ENCODE measurements around the gene TRIM39. TPM values are rescaled to one million over a fixed set of nuclear protein-coding genes. Genes with fewer than 3 reads are reported as not detected.

The TRIM39 gene
- total and polyA plus RNA-seq, 2 of the 13 experiments (the other 11 are each of a cell fraction or from before 2014, with no cell fraction given): 7.7 to 14.6 TPM

DNA sequence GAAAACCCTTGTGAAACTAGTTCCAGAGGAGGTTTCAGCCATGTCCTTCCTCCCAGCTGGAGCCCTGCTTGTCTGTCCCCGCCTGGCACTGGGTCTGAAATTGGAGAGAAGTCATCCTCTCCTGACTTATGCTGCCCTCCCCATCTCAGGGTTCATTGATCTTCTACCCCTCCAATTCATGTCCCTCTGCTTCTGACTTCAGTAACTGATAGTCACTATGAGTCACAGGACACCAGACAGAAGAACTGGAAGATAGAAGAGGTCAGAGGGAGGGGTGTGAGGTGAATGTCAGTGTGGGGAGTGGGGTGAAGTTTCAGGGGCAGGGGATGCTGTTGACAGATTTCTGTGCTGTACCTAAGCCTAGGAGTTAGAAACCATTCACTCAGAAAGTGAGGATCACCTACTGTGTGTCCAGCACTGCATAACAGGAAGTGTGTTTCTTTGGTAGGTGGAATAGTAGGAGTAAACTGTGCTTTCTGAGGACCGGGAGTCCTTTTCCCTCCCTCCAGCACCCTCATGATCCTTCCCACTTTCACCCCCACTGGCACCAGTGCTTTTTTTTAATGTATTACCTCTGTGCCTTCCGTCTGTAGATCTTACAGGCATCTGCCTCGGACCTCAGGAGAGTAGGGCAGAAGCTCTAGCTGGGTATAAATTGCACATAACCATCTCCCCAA, 17.6 kb downstream of the TRIM39 start:
- Histone ChIP-seq H3K79me2 (ENCODE audit: insufficient read depth, low read length) (peaks cover 3% of the 10 kb centered on the region), H3K4me1 (ENCODE audit: insufficient read depth, low read length) (peaks cover 18% of the 10 kb centered on the region), H3K9me3 (ENCODE audit: low read length) (no peaks in the 10 kb centered on the region), H3K36me3 (replicated peaks in 1 of 2; ENCODE audit: control insufficient read depth in 1 of 2, insufficient read depth in 2 of 2, low read length in 2 of 2) (peaks cover 4 to 19% of the 10 kb centered on the region in 2 experiments; a peak in 4 of 5 replicates), H3K4me3 (replicated peaks in 1 of 3; ENCODE audit: insufficient read depth in 1 of 3, low read depth in 2 of 3, low read length in 3 of 3) (peak overlapping the region; percentile 80 to 96 (median 91)), H4K20me1 (ENCODE audit: insufficient read depth, low read length) (no peaks in the 10 kb centered on the region), H3K9ac (ENCODE audit: insufficient read depth, low read depth, low read length) (peak overlapping the region; percentile 97), H3K27me3 (ENCODE audit: control insufficient read depth in 1 of 2, insufficient read depth in 2 of 2, low read length in 2 of 2) (no peaks in the 10 kb centered on the region), H2AFZ (ENCODE audit: low read length) (peak overlapping the region; percentile 96), H3K4me2 (ENCODE audit: low read depth, low read length) (peak overlapping the region; percentile 79), H3K27ac (ENCODE audit: extremely low read length, insufficient read depth, low read length) (peak overlapping the region; percentile 83)
- in situ Hi-C loops (cut with HindIII; ENCODE audit: extremely low pct_ligation_motif_present, low pct_unique_long_range_greater_than_20kb) (no loop called here), intact Hi-C loops (cut with micrococcal nuclease; ENCODE audit: unreplicated experiment) (no loop called here)
- 40% methylated on average over 4 of the region's 4 CpGs for WGBS (ENCODE audit: low lambda C conversion rate)
- ATAC-seq: peak; percentile 3; the same call in 1 of the 3 replicates
- peak; percentile 34 for FAIRE-seq
- ChIA-PET POLR2A (interaction anchor here (0.8 kb wide), 1 partner anchor 18 kb away, joined by 9 read pairs; the partner anchor contains the start of gene TRIM39), CTCF (ENCODE audit: low intra/inter-chr PET ratio, low total read pairs) (no interaction called here)
- DNase-seq (ENCODE audit: low spot score): no peak
- TF ChIP-seq PCBP2 (optimal IDR thresholded peaks at IDR 0.05; ENCODE audit: low read depth, low read length, poor library complexity, severe bottlenecking): peak; percentile 40
- no peak for TF ChIP-seq KDM5A (IDR thresholded peaks at IDR 0.05; ENCODE audit: borderline replicate concordance, low read length)
- no peak for TF ChIP-seq RELA (CRISPR knock-in tag; IDR thresholded peaks at IDR 0.05)
- TF ChIP-seq, protein P1, sequence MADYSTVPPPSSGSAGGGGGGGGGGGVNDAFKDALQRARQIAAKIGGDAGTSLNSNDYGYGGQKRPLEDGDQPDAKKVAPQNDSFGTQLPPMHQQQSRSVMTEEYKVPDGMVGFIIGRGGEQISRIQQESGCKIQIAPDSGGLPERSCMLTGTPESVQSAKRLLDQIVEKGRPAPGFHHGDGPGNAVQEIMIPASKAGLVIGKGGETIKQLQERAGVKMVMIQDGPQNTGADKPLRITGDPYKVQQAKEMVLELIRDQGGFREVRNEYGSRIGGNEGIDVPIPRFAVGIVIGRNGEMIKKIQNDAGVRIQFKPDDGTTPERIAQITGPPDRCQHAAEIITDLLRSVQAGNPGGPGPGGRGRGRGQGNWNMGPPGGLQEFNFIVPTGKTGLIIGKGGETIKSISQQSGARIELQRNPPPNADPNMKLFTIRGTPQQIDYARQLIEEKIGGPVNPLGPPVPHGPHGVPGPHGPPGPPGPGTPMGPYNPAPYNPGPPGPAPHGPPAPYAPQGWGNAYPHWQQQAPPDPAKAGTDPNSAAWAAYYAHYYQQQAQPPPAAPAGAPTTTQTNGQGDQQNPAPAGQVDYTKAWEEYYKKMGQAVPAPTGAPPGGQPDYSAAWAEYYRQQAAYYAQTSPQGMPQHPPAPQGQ (CRISPR knock-in tag; IDR thresholded peaks at IDR 0.05; ENCODE audit: borderline replicate concordance): no peak; the same call in 1 of the 2 replicates
- peak; percentile 17 for TF ChIP-seq HNRNPK (IDR thresholded peaks at IDR 0.05; ENCODE audit: low read depth, low read length, poor library complexity, severe bottlenecking)
- TF ChIP-seq CCDC6 (CRISPR knock-in tag; IDR thresholded peaks at IDR 0.05): peak; percentile 17; the same call in 1 of the 2 replicates
- TF ChIP-seq FOXO4 (CRISPR knock-in tag; conservative IDR thresholded peaks at IDR 0.05): no peak
- TF ChIP-seq, protein P2, sequence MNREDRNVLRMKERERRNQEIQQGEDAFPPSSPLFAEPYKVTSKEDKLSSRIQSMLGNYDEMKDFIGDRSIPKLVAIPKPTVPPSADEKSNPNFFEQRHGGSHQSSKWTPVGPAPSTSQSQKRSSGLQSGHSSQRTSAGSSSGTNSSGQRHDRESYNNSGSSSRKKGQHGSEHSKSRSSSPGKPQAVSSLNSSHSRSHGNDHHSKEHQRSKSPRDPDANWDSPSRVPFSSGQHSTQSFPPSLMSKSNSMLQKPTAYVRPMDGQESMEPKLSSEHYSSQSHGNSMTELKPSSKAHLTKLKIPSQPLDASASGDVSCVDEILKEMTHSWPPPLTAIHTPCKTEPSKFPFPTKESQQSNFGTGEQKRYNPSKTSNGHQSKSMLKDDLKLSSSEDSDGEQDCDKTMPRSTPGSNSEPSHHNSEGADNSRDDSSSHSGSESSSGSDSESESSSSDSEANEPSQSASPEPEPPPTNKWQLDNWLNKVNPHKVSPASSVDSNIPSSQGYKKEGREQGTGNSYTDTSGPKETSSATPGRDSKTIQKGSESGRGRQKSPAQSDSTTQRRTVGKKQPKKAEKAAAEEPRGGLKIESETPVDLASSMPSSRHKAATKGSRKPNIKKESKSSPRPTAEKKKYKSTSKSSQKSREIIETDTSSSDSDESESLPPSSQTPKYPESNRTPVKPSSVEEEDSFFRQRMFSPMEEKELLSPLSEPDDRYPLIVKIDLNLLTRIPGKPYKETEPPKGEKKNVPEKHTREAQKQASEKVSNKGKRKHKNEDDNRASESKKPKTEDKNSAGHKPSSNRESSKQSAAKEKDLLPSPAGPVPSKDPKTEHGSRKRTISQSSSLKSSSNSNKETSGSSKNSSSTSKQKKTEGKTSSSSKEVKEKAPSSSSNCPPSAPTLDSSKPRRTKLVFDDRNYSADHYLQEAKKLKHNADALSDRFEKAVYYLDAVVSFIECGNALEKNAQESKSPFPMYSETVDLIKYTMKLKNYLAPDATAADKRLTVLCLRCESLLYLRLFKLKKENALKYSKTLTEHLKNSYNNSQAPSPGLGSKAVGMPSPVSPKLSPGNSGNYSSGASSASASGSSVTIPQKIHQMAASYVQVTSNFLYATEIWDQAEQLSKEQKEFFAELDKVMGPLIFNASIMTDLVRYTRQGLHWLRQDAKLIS (CRISPR knock-in tag; IDR thresholded peaks at IDR 0.05): no peak
- no peak for TF ChIP-seq ELF1 (CRISPR knock-in tag; IDR thresholded peaks at IDR 0.05)
- BruUV-seq (replicated peaks): no TSS peak
